CD4-positive, CD25-positive, alpha-beta regulatory T cell (primary cell): ENCODE data around the gene PHC3. TPM values are rescaled to one million over a fixed set of nuclear protein-coding genes. Genes with fewer than 3 reads are reported as not detected.
"Not testable (repeated sequence)": the region's sequence is repeated elsewhere in the genome, so short reads cannot be mapped to it uniquely, and the experiment has no call there.

Experiments
- ATAC-seq, 2 donors: fragments of 150-1000 bp; cut with Tn5 transposase; one replicate each; pipeline ENCODE4 v1.10.0; 2021; ENCODE audit warnings: low read depth in 2 of 2, moderate number of reproducible peaks in 2 of 2, moderate library complexity in 1 of 2
- DNase-seq, 3 donors: peaks; one replicate each; pipeline versions ENCODE4 v3.0.0 to v3.0.0-alpha.2; 2012 to 2022; ENCODE audit warnings: mixed read lengths in 1 of 3
- H3K27ac ChIP-seq: one replicate; pipeline ENCODE4 v1.7.0; 2013; ENCODE audit warnings: mild to moderate bottlenecking, low read length; ENCODE audit not compliant: insufficient read depth, poor library complexity, severe bottlenecking
- H3K27me3 ChIP-seq: one replicate; pipeline ENCODE4 v1.7.0; 2013; ENCODE audit warnings: low read length; ENCODE audit not compliant: control insufficient read depth, insufficient read depth
- H3K36me3 ChIP-seq: one replicate; pipeline ENCODE4 v1.7.0; 2013; ENCODE audit warnings: mild to moderate bottlenecking, low read length, moderate library complexity; ENCODE audit not compliant: control insufficient read depth, insufficient read depth
- H3K4me1 ChIP-seq: 2 replicates; pipeline ENCODE4 v1.7.0; 2013; ENCODE audit warnings: mild to moderate bottlenecking, low read length; ENCODE audit not compliant: insufficient read depth, control insufficient read depth, poor library complexity, severe bottlenecking
- H3K4me3 ChIP-seq: one replicate; pipeline ENCODE4 v1.7.0; 2013; ENCODE audit warnings: low read depth, mild to moderate bottlenecking, low read length, moderate library complexity
- H3K9me3 ChIP-seq, 2 experiments: 1 replicate in 1 of 2; 2 replicates in 1 of 2; pipeline ENCODE4 v1.7.0; 2013; ENCODE audit warnings: low read length in 2 of 2, mild to moderate bottlenecking in 1 of 2, moderate library complexity in 1 of 2; ENCODE audit not compliant: control insufficient read depth in 2 of 2
- H3K27ac Mint-ChIP-seq, 3 donors: one replicate each; pipeline ENCODE4 v1.8.0; 2020 to 2022; ENCODE audit warnings: mild to moderate bottlenecking in 3 of 3, mixed read lengths in 3 of 3, moderate library complexity in 2 of 3
- H3K27me3 Mint-ChIP-seq: one replicate; pipeline ENCODE4 v1.8.0; 2022; ENCODE audit warnings: mild to moderate bottlenecking, mixed read lengths
- H3K36me3 Mint-ChIP-seq: one replicate; pipeline ENCODE4 v1.8.0; 2020; ENCODE audit warnings: mixed read lengths
- H3K4me1 Mint-ChIP-seq, 4 donors: one replicate each; pipeline ENCODE4 v1.8.0; 2020 to 2022; ENCODE audit warnings: mixed read lengths in 4 of 4, mild to moderate bottlenecking in 1 of 4
- H3K4me3 Mint-ChIP-seq, 4 donors: one replicate each; pipeline ENCODE4 v1.8.0; 2020 to 2022; ENCODE audit warnings: mild to moderate bottlenecking in 4 of 4, mixed read lengths in 4 of 4, moderate library complexity in 3 of 4
- H3K9me3 Mint-ChIP-seq, 7 donors: one replicate each; pipeline ENCODE4 v1.8.0; 2020 to 2022; ENCODE audit warnings: mixed read lengths in 7 of 7, mild to moderate bottlenecking in 3 of 7, moderate library complexity in 2 of 7
- polyA plus RNA-seq, 4 donors: library from polyadenylated mRNA; unstranded; fragments of 300-500 nt; fragmentation: Illumina TruSeq; gene quantifications; one replicate each; pipeline ENCODE4 v1.2.3, GENCODE V29; 2021
- total RNA-seq: library from RNA; stranded (reverse); gene quantifications from one replicate; pipeline ENCODE4 v1.2.3, GENCODE V29; 2022

Gene PHC3
- total and polyA plus RNA-seq, 5 donors from 2014 or later = 38.5 to 177 (median 42.7) TPM

DNA sequence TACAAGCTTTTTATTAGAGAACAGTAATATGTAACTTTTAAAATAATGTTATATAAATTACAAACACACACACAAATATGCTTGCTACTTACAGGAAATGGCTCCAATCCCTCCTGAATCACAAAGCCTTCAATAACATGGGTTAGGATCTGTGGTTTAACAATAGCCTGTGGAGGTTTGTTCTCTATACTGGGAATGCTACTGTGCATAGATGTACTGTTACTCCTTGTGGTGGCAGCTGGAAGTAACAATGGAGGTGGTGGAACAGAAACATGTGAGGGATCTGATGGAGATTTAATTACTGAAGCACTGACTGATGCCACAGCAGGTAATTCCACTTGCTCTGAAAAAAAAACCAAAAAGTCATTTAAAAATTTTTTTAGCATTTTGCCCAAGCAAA lies 64.4 kb downstream of the PHC3 start:
- no peak for DNase-seq
- peak overlapping the region in 1 of 3 donors; percentile 25 for H3K27ac Mint-ChIP-seq
- H3K27me3 Mint-ChIP-seq = no peaks in the 10 kb centered on the region
- Histone ChIP-seq H3K36me3 (peaks cover 85% of the 10 kb centered on the region), H3K4me1 (no peaks in the 10 kb centered on the region), H3K4me3 (no peak overlapping the region), H3K27ac (no peak overlapping the region), H3K9me3 (no peaks in the 10 kb centered on the region), H3K27me3 (no peaks in the 10 kb centered on the region)
- H3K9me3 Mint-ChIP-seq = no peaks in the 10 kb centered on the region
- H3K4me1 Mint-ChIP-seq = peaks cover 0 to 16% (median 5%) of the 10 kb centered on the region in 4 donors
- H3K4me3 Mint-ChIP-seq = no peak overlapping the region
- peaks cover 26% of the 10 kb centered on the region for H3K36me3 Mint-ChIP-seq
- no peak for ATAC-seq

DNA sequence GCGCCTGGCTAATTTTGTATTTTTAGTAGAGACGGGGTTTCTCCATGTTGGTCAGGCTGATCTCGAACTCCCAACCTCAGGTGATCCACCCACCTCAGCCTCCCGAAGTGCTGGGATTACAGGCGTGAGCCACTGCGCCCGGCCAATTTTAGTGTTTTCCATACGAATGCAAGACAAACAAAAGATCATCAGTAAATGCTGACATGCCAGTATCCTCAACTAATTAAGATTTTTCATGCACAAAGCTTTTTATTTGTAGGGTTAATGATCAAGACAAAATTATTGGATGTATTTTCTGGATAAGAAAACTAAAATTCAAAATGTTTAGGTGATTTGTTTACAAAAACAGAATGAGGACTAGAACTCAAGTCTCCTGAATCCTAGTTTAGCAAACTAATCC lies 67.4 kb downstream of the PHC3 start:
- not testable (repeated sequence) for H3K9me3 Mint-ChIP-seq, H3K27me3 Mint-ChIP-seq, ATAC-seq, H3K4me1 ChIP-seq, H3K27ac ChIP-seq, H3K4me3 Mint-ChIP-seq, H3K4me3 ChIP-seq, H3K27me3 ChIP-seq, DNase-seq, H3K9me3 ChIP-seq, H3K27ac Mint-ChIP-seq
- H3K4me1 Mint-ChIP-seq = peaks cover 11 to 24% (median 20%) of the 10 kb centered on the region in 4 donors
- peaks cover 33% of the 10 kb centered on the region for H3K36me3 Mint-ChIP-seq
- H3K36me3 ChIP-seq = peaks cover 85% of the 10 kb centered on the region

DNA sequence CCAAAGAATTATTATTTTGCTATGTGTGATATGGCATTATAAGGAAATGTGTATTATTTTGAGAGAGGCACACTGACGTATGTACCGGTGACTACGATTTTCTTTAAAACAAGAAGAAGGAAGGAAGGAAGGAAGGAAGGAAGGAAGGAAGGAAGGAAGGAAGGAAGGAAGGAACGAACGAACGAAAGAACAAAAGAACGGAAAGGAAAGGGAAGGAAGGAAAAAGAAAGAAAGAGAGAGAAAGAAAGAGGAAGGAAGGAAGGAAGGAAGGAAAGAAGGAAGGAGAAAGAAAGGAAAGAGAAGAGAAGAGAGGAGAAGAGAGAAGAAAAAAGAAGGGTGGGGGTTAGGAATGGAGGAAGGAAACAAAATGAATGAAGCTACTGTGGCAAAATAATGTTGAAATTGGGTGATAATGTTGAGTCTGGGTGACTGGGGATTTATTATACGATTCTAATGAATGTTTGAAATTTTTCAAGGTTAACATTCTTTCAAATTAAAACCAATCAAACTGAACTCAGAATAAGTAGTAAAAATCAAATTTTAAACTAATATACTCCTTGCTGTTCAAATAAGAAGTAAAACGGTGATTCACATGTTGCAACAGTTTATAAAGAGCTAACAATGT lies 70.3 kb downstream of the PHC3 start:
- no peak overlapping the region for H3K4me3 Mint-ChIP-seq

DNA sequence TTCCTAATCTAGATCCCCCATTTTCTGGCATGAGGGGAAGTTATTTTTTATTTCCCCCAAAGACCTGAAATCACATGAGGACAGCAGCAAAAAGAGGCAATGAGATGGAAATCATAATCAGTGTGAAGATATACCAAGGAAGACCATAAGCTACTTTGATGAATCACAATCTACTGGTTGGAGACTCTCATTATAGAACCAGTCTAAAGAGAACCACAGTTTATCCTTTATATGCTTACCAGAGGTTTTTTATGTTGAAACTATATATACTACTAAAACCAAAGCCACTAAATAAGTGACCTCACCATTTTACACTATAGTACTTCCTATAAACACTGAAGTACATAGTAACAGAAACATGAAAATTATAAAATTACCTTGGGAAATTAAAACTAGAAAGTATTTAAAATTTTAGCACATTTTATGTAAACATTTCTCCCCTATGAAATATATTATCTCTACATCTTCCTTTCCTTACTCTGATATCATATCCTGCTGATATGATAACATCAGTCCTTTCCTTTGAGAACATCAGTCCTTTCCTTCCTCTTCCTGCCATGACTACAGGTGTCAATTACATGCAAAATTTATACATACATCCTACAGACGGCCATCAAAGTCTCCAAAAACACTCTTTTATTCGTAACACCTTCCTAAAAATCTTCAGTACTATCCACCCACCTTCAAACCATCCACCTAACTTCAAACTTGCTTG lies 71.8 kb downstream of the PHC3 start:
- Histone ChIP-seq H3K27ac (peak overlapping the region; percentile 15), H3K27me3 (no peaks in the 10 kb centered on the region), H3K9me3 (no peaks in the 10 kb centered on the region), H3K36me3 (peaks cover 83% of the 10 kb centered on the region), H3K4me3 (peak overlapping the region; percentile 1), H3K4me1 (peaks cover 9% of the 10 kb centered on the region)
- ATAC-seq (no peak), DNase-seq (no peak)
- no peaks in the 10 kb centered on the region for H3K9me3 Mint-ChIP-seq
- H3K27ac Mint-ChIP-seq = peak overlapping the region; percentile 11 to 86 (median 65)
- H3K36me3 Mint-ChIP-seq = peaks cover 47% of the 10 kb centered on the region
- H3K27me3 Mint-ChIP-seq = no peaks in the 10 kb centered on the region
- H3K4me1 Mint-ChIP-seq = peaks cover 11 to 34% (median 26%) of the 10 kb centered on the region in 4 donors
- no peak overlapping the region for H3K4me3 Mint-ChIP-seq

More for the DNA sequence above, 70.3 kb downstream of the PHC3 start:
- peaks cover 9% of the 10 kb centered on the region for H3K4me1 ChIP-seq
- no peaks in the 10 kb centered on the region for H3K27me3 ChIP-seq
- Mint-ChIP-seq H3K27ac (peak overlapping the region in 2 of 3 donors; percentile 7 to 80), H3K36me3 (peaks cover 48% of the 10 kb centered on the region), H3K27me3 (no peaks in the 10 kb centered on the region), H3K9me3 (no peaks in the 10 kb centered on the region), H3K4me1 (peaks cover 11 to 31% (median 25%) of the 10 kb centered on the region in 4 donors)
- DNase-seq = no peak
- H3K4me3 ChIP-seq = no peak overlapping the region
- H3K9me3 ChIP-seq = no peaks in the 10 kb centered on the region
- H3K36me3 ChIP-seq = peaks cover 85% of the 10 kb centered on the region
- no peak for ATAC-seq
- no peak overlapping the region for H3K27ac ChIP-seq

DNA sequence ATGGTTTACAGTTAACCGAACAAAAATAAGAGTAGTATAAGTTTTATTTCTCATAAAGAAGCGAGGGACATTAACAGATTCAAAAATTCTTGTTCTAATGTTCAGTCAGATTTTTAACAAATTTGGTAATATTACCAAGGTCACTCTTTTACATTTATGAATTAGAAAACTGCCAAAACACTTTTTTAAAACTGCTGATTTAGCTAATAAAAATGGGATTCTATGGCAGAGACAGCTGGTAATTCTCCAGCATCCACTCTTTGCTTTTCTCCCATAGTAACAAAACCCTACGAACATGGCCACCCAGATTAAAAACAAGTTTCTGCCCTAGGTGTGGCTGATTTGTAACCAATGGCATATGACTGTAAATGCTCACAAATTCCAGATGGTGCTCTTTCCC lies 72.6 kb downstream of the PHC3 start:
- Mint-ChIP-seq H3K27ac (no peak overlapping the region), H3K4me3 (no peak overlapping the region), H3K4me1 (peaks cover 11 to 35% (median 29%) of the 10 kb centered on the region in 4 donors), H3K36me3 (peaks cover 47% of the 10 kb centered on the region), H3K27me3 (no peaks in the 10 kb centered on the region), H3K9me3 (no peaks in the 10 kb centered on the region)
- DNase-seq (no peak), ATAC-seq (no peak)
- H3K9me3 ChIP-seq = no peaks in the 10 kb centered on the region
- peaks cover 9% of the 10 kb centered on the region for H3K4me1 ChIP-seq
- no peak overlapping the region for H3K4me3 ChIP-seq
- H3K27me3 ChIP-seq = no peaks in the 10 kb centered on the region
- H3K27ac ChIP-seq = no peak overlapping the region
- peaks cover 82% of the 10 kb centered on the region for H3K36me3 ChIP-seq

DNA sequence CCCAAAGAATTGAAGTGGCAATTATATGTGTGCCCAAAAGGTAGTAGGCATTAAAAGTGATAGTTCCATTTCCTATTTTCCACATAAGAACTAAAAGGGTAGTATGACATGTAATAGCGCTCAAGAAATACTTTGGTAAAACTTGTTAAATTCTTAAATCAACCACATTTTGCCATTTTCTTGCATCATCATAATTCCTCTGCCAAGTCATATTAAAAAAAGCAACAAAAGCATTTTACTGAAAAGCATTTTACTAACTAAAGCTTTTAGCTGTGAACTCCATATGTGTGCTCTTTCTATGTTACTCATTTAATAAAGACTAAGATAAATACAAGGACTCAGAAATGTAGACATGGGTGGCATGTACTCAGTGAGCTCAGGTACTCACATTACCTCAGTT lies 73.6 kb downstream of the PHC3 start:
- H3K9me3 ChIP-seq = no peaks in the 10 kb centered on the region
- H3K4me1 ChIP-seq = peaks cover 9% of the 10 kb centered on the region
- no peak for ATAC-seq
- Mint-ChIP-seq H3K9me3 (no peaks in the 10 kb centered on the region), H3K27ac (peak overlapping the region in 1 of 3 donors; percentile 16), H3K36me3 (peaks cover 41% of the 10 kb centered on the region), H3K4me1 (peaks cover 11 to 35% (median 28%) of the 10 kb centered on the region in 4 donors), H3K4me3 (no peak overlapping the region), H3K27me3 (no peaks in the 10 kb centered on the region)
- no peak overlapping the region for H3K4me3 ChIP-seq
- H3K27me3 ChIP-seq = no peaks in the 10 kb centered on the region
- H3K27ac ChIP-seq = no peak overlapping the region
- DNase-seq = no peak
- peaks cover 82% of the 10 kb centered on the region for H3K36me3 ChIP-seq

DNA sequence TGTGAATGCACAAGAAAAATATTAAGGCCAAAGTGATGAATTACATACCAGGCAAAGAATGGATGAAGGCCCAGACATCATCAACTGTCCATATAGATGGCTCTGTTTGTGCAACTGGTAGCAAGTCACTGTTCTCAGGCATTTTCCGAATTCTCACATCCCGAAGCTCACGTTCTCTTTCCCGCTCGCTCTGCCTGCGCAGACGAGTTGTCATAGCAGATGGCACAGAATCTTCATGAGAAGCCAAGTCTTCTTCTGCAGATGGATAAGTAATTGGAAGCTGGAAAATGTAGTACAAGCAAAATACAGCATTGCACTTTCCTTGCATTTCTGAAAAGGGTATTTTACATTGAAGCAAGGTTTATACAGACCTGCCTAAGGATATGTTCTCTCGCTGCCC lies 79.1 kb downstream of the PHC3 start:
- no peaks in the 10 kb centered on the region for H3K9me3 ChIP-seq
- H3K4me1 ChIP-seq = no peaks in the 10 kb centered on the region
- Mint-ChIP-seq H3K9me3 (no peaks in the 10 kb centered on the region), H3K4me3 (no peak overlapping the region), H3K27me3 (no peaks in the 10 kb centered on the region), H3K27ac (peak overlapping the region in 1 of 3 donors; percentile 42), H3K4me1 (peaks cover 6 to 18% (median 13%) of the 10 kb centered on the region in 4 donors), H3K36me3 (peaks cover 40% of the 10 kb centered on the region)
- no peak overlapping the region for H3K27ac ChIP-seq
- ATAC-seq (no peak), DNase-seq (no peak)
- H3K4me3 ChIP-seq = no peak overlapping the region
- peaks cover 92% of the 10 kb centered on the region for H3K36me3 ChIP-seq
- no peaks in the 10 kb centered on the region for H3K27me3 ChIP-seq
